Left ventricle myocardium superior (tissue), 1 donor: Measurements from ENCODE around the gene TLR9. TPM values are rescaled to one million over a fixed set of nuclear protein-coding genes. Genes with fewer than 3 reads are reported as not detected.

Experiments used
- ATAC-seq: fragments of 200-7000 bp; cut with Tn5 transposase; one replicate; pipeline ENCODE4 v1.9.1; 2020; ENCODE audit warnings: mild to moderate bottlenecking, moderate library complexity
- DNase-seq: peaks from one replicate; pipeline ENCODE4 v3.0.0-alpha.2; 2020
- intact Hi-C: fragments of 100-400 bp; cut with micrococcal nuclease; formaldehyde crosslinking; loops from one replicate; pipeline ENCODE4 v1.11.0; 2022
- total RNA-seq: library from RNA; stranded (reverse); fragmentation: NEBNext Ultra II Directional; extraction: Animal tissue kit (Norgen Biotek cat#: 25700); gene quantifications from one replicate; pipeline ENCODE4 v1.2.1, GENCODE V29; 2021
- donor health status: DM: no; HTN: yes; CAD: no; lungs with severe emphysema.

The TLR9 gene
- total RNA-seq, 1 donor from 2014 or later, result 0.17 TPM

DNA sequence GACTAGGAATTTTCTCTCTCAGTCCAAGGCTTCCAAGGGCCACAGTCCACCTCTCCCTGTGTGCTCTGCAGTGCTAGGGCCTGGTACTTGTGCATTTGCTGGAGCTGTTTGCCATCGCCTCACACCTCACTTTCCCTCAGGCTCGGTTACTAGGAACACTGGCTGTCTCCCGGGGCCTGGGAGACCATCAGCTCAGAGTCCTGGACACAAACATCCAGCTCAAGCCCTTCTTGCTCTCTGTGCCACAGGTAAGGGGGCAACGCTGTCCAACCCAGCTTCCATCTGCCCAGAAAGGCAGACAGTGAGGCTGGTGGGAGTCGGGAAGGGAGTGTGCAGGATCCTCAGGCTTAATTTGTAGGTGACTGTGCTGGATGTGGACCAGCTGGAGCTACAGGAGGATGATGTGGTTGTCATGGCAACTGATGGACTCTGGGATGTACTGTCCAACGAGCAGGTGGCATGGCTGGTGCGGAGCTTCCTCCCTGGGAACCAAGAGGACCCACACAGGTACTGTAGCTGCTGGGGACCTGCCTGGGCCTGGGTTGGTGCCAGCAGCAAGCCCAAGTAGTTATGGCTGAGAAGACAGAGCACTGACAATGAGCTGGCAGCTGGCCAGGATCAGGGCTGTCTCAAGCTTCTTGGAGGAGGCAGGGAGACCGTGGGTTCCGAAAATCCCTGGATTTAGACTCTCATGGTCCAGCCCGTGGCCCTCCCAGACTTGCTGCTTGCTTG, 23.5 kb upstream of the TLR9 start:
- DNase-seq (peak; percentile 73), ATAC-seq (no peak)
- intact Hi-C loops, result no loop called here

DNA sequence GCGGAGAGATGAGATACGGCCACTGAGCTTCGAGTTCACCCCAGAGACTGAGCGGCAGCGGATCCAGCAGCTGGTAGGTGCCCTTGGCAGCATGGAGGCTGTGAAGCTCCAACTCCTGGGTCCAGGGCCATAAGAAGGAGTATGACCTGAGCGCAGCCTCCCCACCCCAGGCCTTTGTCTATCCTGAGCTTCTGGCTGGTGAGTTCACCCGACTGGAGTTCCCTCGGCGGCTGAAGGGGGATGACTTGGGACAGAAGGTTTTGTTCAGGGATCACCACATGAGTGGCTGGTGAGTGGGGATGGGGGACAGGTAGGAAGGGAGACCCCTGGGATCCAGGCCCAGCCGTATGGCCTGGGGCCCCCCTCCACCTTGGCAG, 22.7 kb upstream of the TLR9 start:
- DNase-seq (no peak), ATAC-seq (no peak)
- intact Hi-C loops, result no loop called here

DNA sequence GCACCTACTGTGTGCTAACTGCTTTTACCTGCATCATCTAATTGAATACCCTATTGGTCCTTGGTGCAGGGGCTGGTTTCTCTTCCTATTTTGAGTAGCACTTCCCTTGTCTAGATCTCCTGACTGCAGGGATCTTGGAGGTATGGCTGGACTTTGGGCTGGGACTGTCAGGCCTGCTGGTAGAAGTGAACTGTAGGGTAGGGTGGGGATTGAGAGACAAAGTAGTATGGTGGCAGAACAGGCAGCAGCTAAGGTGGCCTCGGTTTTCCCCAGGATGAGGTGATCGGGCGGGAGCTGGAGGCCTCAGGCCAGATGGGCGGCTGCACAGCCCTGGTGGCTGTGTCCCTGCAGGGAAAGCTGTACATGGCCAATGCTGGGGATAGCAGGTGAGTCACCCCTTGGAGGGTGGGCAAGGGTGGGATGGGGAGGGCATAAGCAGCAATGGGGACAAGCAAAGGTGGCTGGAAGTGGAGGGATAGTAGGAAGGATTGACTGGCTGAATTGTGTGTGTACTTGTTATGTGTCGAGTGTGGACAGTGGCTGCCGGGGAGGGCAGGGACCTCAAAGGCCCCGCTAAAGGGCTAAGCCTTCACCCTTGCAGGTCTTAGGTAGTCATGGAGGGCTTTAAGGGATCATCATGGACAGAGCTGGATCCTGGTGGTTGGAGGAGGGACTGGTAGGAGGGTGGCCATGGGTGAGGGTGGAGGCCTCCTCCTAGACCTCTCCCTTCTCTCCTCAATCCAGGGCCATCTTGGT, 22.1 kb upstream of the TLR9 start:
- ATAC-seq (no peak), DNase-seq (no peak)
- intact Hi-C loops, result no loop called here

DNA sequence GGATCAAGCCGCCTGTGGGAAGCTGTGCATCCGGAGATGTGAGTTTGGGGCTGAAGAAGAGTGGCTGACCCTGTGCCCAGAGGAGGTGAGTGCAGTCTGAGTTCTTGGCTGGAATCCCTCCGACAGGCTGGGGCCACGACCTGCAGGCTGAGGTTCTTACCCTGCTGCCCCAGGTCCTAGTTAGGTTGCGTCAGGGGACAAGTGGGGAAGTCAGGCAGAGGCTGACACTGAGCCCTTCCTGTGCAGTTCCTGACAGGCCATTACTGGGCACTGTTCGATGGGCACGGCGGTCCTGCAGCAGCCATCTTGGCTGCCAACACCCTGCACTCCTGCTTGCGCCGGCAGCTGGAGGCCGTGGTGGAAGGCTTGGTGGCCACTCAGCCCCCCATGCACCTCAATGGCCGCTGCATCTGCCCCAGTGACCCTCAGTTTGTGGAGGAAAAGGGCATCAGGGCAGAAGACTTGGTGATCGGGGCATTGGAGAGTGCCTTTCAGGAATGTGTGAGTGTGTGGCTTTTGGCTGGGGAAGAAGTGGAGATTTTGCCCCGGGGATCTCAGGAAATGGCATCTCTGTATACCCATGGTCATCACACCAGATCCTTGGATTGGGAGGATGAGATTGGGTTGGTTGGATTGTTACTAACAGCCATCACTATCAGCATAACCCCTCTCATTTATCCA, 21.4 kb upstream of the TLR9 start:
- intact Hi-C loops, result no loop called here
- ATAC-seq (peak; percentile 5), DNase-seq (no peak)

DNA sequence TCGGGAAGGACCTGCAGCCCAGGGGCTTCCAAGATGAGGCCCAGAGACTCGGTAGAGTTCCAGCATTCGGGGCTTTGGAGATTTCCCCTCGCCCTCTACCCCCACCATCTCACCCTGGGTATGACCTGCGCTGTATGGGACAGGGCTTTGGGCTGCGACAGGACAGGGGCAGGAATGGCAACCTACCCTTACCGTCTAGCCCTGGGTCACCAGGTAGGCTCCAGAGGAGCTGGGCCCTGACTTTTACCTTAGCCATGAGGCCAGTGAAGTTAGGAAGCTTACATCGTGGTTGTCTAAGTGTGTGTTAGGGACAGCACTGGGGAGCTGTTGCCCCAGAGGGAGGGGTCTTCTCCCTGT, 20.8 kb upstream of the TLR9 start:
- ATAC-seq, result peak; percentile 1
- no peak for DNase-seq
- intact Hi-C loops, result no loop called here

DNA sequence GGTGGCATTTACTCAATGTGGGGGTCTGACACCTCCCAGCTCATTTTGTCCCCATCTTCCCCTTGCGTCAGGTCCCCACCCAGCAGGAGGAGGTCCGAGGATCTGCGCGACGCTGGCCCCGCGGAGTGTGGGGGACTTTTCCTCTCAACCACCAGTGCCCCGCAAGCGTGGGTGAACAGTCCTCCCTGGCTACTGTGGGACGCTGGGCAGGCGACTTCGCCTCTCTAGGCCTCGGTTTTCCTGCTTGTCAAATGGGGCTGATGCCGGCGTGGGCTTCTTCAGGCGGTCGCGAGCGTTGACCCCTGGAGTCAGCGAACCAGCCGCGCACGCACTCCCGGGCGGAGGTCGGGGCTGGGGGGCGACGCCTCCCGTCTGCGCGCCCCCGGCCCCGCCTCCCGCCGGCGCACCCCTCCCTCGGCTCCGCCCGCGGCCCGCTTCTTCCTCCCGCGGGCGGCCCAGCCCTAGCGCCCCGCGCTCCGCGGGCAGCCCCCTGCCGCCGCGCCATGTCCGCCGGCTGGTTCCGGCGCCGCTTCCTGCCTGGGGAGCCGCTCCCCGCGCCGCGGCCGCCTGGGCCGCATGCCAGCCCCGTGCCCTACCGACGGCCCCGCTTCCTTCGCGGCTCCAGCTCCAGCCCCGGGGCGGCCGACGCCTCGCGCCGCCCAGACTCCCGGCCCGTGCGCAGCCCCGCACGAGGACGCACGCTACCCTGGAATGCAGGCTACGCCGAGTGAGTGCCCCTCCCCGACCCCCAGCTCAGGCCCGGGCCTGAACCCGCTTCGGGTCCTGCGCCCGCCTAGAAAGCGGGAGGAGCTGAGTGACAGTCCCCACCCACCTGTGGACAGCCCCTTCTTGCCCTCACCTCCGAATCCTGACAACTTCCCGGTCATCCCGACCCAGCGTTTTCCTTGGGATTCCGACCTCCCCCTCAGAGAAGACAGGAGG, 20.1 kb upstream of the TLR9 start, which contains the start of gene PPM1M:
PPM1M (plus strand) TSS at position 438 of the 942 bp plus-strand sequence; CDS start at position 504, 66 bp downstream.
- intact Hi-C loops, result no loop called here
- peak; percentile 77 for DNase-seq
- ATAC-seq, result peak; percentile 67

DNA sequence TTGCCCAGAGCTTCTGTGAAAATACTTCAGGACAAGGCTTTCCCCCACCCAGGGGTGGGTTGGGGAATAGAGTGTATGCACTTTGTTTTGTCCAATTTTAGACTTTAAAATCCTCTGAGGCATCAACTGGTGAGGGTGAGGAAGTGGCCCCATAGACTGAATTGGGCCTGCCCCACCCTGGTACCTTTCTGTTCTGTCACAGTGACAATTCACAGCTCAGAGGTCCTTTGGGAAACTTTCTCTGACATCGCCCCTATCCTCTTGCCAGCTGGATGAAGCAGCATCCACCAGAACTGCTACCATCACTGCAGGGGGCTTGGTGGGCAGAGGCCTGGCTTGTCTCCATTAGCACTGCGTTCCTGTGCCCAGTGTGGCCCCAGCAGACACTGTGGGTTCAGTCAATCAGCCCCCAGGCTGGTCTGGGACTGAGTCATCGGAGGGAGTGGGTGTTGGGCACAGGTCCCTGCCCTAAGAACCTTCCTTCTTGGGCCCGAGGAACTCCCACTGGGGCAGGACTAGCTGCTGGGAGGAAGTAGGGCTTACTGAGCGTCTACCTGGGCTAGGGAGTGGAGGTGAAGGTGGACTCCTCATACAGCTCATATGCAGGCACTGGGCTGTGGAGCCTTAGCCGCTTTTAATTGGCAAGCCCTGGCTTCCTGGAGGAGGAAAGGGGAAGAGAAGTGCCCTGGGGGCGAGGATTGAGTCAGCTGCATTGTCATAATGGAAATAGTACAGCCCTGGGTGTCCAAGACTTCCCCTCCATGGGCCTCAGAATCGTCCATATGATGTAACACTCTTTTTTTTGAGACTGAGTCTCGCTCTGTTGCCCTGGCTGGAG, 18.6 kb upstream of the TLR9 start:
- intact Hi-C loops, result no loop called here

DNA sequence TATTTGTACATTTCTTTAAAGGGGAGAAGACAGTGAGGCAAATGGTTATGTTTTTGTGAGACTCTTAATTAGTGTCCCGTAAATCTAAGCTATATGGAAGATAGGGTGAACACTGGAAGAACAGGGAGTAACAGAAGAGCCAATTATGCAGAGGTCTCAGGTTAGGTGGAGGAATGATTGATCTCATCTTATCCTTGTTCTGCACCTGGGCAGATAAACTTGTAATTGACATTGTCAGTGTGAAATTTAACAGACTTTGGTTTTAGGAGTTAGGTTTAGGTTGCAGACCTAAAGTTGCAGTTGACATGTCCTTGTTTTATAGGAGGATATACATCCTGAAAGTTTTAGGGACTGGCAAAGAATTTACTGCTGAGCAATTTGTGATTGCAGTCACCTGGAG, 16.6 kb upstream of the TLR9 start:
- ATAC-seq (no peak), DNase-seq (no peak)
- intact Hi-C loops, result no loop called here

More for the DNA sequence above, 18.6 kb upstream of the TLR9 start:
- ATAC-seq (peak; percentile 6), DNase-seq (no peak)

DNA sequence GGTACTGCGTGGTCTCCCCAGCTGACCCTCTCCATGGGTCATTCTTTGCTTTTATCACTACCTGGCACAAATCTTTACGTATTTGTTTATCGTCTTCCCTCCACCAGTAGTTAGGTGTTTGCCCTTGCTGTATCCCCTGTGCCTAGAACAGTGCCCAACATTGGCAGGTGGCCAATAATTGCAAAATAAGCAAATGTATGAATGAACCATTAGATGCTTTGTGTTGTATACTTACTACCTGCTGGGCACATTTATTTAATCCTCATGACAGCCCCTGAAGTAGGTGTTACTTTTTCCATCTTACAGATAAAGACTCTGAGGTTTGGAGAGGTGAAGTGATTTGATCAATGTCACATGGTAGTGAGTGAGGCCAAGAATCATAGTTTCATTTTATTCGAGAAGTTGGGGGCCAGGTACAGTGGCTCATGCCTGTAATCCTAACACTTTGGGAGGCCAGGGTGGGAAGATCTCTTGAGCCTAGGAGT, 15.5 kb upstream of the TLR9 start:
- no peak for ATAC-seq
- intact Hi-C loops, result no loop called here
- no peak for DNase-seq

DNA sequence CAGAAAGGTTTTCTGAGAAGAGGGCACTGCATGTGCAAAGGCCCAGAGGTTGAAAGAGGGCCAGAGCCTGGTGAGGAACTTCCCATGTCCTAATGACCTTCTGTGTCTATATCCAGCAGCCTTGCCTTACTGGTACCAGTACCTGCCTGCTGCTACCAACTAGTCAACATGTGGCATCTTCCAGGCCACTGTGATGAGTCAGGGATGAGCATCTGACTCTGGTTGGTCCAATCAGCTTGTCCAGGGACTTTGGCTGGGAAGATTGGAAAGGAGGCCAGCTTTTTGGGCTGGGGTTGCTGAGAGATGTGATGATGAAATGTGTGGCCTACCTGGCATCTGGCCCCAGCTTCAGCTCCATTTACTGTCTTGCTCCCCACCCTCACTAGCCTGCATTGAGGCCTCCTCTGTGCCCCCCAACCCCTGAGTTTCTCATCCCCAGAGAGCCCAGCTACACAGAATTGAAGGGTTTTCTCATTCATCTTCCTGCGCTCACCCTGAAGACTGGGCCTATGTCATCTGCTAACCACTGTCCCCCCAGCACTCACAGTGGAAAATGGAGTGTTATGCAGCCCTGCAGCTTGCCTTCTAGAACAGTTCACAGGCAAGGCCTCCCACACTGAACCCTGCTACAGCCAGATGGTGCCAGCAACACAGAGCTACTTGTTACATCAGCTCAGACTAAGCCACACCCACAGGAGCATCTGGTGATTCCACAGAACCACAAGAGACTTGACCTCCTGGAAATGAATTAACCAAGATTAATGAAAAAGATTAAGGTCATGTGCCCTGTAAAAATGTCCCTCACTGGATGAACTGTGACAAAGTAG, 14.8 kb upstream of the TLR9 start:
- DNase-seq, result peak; percentile 53
- intact Hi-C loops, result no loop called here
- ATAC-seq, result no peak

DNA sequence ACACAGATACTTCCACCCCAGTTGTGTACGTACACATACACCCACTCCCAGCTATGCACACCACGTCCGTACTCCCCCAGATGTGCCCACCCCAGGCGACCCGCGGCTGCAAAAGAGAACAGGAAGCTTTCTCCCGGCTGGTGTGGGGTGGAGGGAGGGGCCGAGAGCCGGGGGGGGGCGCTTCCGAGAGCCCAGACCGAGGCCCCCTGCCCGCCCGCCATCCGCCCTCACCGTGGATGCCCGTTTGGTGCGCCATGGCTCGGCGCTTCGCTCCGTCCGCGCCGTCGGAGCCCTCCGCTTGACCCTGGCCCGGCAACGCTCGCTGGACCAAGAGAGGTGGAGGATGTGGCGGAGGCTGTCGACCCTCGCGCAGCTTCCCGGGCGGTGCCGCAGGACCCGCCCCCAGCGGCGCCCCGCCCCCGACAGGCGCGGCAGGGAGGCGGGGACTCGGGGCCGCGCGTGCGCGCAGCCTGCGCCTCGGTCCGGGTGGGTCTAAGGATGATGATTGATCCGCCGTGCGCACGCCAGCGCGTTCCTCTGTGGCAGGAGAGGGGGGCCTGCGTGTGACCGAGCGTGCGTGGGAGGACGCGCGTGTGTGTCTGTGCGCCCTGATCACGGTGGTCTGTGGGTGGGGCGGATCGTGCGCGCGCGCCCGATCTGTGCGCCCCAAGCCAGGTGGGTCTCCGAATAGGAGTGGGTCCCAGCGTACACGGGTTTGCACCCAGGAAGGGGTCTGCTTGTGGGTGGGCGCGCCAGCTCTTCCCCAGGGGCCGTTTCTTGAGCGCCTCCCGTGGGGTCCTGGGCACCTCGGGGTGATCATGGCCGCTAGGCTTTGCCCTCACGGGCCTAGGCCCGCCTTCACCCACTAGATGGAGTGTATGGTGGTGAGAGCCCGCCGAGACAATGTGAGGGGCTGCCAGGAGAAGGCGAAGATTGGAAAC, 13.6 kb upstream of the TLR9 start, which contains the start of gene TWF2:
TWF2 (minus strand) TSS at position 398 of the 941 bp plus-strand sequence; CDS start at position 256, 142 bp downstream.
- DNase-seq, result peak; percentile 90
- intact Hi-C loops, result no loop called here
- peak; percentile 79 for ATAC-seq

DNA sequence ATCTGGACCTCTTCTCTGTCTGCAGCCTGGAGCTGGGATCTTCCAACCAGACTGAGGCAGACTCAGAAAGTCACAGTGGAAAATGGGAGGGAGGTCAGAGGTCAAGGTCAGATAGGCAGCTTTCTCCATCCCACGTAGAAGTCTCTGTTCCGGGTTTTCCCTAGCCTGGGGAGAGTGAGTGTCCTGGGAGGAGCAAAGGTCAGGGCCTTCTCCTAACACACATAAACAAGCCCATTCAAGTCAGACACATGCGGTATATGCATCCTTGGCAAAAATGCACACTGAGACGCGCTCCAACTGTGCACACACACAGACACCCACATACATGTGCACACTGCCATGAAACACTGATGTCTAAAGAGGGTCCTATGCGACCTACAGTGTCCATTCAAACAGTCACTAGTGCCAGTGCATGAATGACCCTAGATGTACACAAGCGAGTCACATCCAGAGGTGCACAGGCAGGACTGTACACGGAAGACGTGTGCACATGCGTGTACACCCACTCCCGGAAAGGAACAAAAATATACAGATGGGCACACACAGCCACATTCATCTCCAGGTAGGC, 12.8 kb upstream of the TLR9 start:
- intact Hi-C loops, result no loop called here
- ATAC-seq, result no peak
- no peak for DNase-seq

DNA sequence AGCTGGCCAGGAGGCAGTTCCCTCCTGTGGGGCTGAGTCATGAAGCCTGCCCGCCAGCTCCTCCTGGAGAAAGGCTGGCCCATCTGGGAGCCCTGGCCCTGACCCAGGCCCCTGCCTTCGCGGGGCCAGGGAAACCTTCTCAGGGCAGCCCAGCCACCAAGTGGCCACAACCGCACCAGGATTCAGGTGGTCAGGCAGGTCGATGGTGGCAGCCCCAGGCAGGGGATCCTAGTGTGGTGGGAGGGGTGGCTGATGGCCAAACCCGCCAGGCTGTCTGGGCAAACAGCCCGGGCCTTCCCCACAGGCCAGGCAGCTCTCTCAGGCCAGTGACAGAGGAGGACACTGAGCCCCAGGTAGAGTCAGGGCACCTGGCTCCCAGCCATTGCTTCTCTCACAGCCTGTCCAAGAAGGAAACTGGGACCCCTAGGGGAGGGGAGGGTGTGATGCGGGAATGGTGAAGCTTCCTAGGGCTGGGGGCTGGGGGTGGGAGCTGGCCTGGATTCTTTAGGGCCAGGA, 12.3 kb upstream of the TLR9 start:
- intact Hi-C loops, result no loop called here
- peak; percentile 91 for DNase-seq
- ATAC-seq, result peak; percentile 60

DNA sequence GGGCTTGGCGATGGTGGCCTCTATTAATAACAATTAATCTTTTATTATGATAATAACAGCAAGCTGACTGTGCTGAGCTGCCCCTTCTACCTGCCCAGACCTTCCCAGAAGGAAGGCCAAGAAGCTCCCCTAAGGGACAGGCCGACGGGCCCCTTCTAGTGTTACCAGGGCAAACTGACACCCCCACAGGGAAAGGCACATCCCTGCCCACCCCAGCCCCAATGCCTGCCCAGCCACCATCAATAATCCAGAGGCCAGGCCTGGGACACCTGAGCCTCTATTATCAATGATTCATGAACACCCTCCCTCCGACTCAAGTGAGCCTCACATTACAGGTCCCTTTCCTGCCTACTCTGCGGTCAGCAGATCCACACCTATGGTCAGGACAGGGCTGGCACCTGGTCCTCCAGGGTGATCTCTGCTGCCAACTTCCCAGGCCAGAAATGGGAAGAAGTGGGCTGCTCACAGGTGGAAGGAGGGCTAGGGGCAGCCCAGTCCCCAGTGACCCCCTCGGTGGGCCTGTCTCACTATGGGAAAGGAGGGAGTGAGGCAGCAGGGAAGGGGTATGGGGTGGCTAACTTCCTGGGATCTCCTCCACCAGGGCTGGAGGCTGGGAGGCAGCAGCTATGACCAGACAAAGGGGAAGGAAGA, 11.7 kb upstream of the TLR9 start:
- DNase-seq, result peak; percentile 23
- intact Hi-C loops, result no loop called here
- no peak for ATAC-seq

DNA sequence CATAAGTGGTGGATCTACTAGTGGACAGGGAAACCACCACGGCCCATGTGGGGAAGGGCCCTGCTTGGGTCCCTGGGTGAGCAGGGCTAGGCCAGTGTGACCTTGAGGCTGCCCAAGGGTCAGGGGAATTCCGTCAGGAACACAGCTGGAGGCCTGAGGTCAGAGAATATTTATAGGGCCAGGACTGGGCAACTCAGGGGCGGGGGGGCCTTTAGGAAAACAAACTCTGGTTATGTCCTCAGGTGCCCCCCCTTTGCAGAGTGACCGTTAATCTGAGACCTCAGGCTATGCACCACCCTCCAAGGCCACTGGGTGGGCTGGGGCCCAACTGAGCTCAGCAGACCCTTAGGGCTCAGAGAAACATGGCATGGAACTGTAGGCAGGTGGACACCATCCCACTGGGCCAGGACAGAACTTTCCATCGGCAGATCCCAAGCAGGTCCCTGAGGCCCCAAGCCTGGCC, 11.0 kb upstream of the TLR9 start:
- DNase-seq (peak; percentile 31), ATAC-seq (peak; percentile 5)
- intact Hi-C loops, result no loop called here
